CD4-positive, alpha-beta T cell (primary cell): Measurements from ENCODE around the gene TEX35. TPM values are rescaled to one million over a fixed set of nuclear protein-coding genes. Genes with fewer than 3 reads are reported as not detected.

Experiments
- ATAC-seq: fragments of 200-7000 bp; cut with Tn5 transposase; one replicate; pipeline ENCODE4 v1.10.0; 2022; ENCODE audit warnings: mild to moderate bottlenecking; ENCODE audit not compliant: poor library complexity
- CTCF ChIA-PET: fragments of 350-600 bp; sonication (Branson Sonifier 250); formaldehyde crosslinking; loops from one replicate; lab custom pipeline; 2021; ENCODE audit warnings: antibody characterized with exemption, inconsistent platforms; lab: Charles Lee
- POLR2A ChIA-PET: fragments of 350-600 bp; sonication (Branson Sonifier 250); formaldehyde crosslinking; loops from one replicate; lab custom pipeline; 2021; ENCODE audit warnings: antibody characterized with exemption, inconsistent platforms; lab: Charles Lee
- DNase-seq, 14 experiments: peaks; one replicate each; pipeline ENCODE4 v3.0.0-alpha.2; 2013 to 2020; ENCODE audit warnings: mixed read lengths in 2 of 14
- H3K27ac ChIP-seq, 2 donors: one replicate each; pipeline versions ENCODE4 v1.5.1 to v1.7.0; 2013; ENCODE audit warnings: low read length in 2 of 2, low read depth in 1 of 2, mild to moderate bottlenecking in 1 of 2
- H3K27me3 ChIP-seq, 2 experiments: 1 replicate in 1 of 2; 2 replicates in 1 of 2; pipeline versions ENCODE4 v1.6.1 to v1.7.0; 2013; ENCODE audit warnings: low read length in 2 of 2, control low read depth in 1 of 2, mild to moderate bottlenecking in 1 of 2, moderate library complexity in 1 of 2; ENCODE audit not compliant: insufficient read depth in 2 of 2, control insufficient read depth in 1 of 2
- H3K36me3 ChIP-seq: one replicate; pipeline ENCODE4 v1.6.1; 2013; ENCODE audit warnings: low read length, control low read depth; ENCODE audit not compliant: insufficient read depth
- H3K4me1 ChIP-seq: one replicate; pipeline ENCODE4 v1.6.1; 2013; ENCODE audit warnings: low read length, control low read depth; ENCODE audit not compliant: insufficient read depth
- H3K4me3 ChIP-seq: one replicate; pipeline ENCODE4 v1.5.1; 2013; ENCODE audit warnings: mild to moderate bottlenecking, low read length, moderate library complexity
- H3K9me3 ChIP-seq, 2 experiments: 1 replicate in 1 of 2; 2 replicates in 1 of 2; pipeline versions ENCODE4 v1.6.1 to v1.7.0; 2013; ENCODE audit warnings: low read length in 2 of 2, mild to moderate bottlenecking in 2 of 2, control low read depth in 1 of 2, moderate library complexity in 1 of 2; ENCODE audit not compliant: control insufficient read depth in 1 of 2, insufficient read depth in 1 of 2
- H3K27ac Mint-ChIP-seq: one replicate; pipeline ENCODE4 v1.8.0; 2020; ENCODE audit warnings: mixed read lengths
- H3K27me3 Mint-ChIP-seq: one replicate; pipeline ENCODE4 v1.8.0; 2021; ENCODE audit warnings: mixed read lengths
- H3K36me3 Mint-ChIP-seq: one replicate; pipeline ENCODE4 v1.8.0; 2021; ENCODE audit warnings: low read depth, mixed read lengths
- H3K4me1 Mint-ChIP-seq: one replicate; pipeline ENCODE4 v1.8.0; 2021; ENCODE audit warnings: low read depth, mixed read lengths
- H3K4me3 Mint-ChIP-seq: one replicate; pipeline ENCODE4 v1.8.0; 2020; ENCODE audit warnings: mild to moderate bottlenecking, mixed read lengths
- H3K9me3 Mint-ChIP-seq: one replicate; pipeline ENCODE4 v1.8.0; 2020; ENCODE audit warnings: mixed read lengths
- intact Hi-C, 2 experiments: fragments of 100-400 bp; cut with DNase I in 1 of 2; cut with micrococcal nuclease in 1 of 2; formaldehyde crosslinking; loops; one replicate each; pipeline versions ENCODE4 v1.15.1 to v1.9.0; 2023 to 2025; cut with DNase I, micrococcal nuclease
- total RNA-seq, 174 experiments: library from RNA in 2 of 174; stranded (reverse) in 2 of 174; gene quantifications; one replicate each; pipeline ENCODE4 v1.2.3 and lab custom pipeline; 2021 to 2026
- TF ChIP-seq, protein P1 (sequence below): fragments of 200-600 bp; IDR thresholded peaks from one replicate; pipeline ENCODE4 v1.8.0; 2022; ENCODE audit warnings: antibody characterized with exemption, mild to moderate bottlenecking

The TEX35 gene
- total RNA-seq, 2 experiments from 2014 or later: not detected

DNA sequence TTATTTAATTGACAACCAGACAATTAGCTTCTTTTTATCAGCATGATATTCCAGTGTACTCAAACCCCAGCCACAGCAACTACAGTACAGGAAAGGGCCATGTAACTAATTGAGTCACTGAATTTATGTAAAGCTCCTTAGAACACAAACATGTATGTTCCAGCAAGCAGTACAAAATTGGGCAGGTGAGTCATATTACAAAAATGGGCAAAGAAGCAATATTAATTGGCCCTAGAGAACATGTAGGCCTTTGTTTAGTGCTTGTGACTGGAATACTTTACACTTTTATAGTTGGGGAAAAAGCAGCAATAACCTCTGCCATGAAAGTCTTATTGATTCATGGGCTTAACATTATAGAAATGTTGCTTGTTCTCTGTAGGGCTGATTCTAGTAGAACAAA is 47.9 kb upstream of the TEX35 start:
- H3K27ac ChIP-seq: no peak overlapping the region
- no peak overlapping the region for H3K27ac Mint-ChIP-seq
- intact Hi-C loops: no loop called here
- no peak for DNase-seq
- no peaks in the 10 kb centered on the region for H3K9me3 Mint-ChIP-seq
- no peak for ATAC-seq
- H3K27me3 ChIP-seq: peaks cover 0 to 4% of the 10 kb centered on the region in 2 experiments
- H3K4me1 Mint-ChIP-seq: no peaks in the 10 kb centered on the region
- H3K4me1 ChIP-seq: no peaks in the 10 kb centered on the region
- no peak overlapping the region for H3K4me3 ChIP-seq
- ChIA-PET CTCF (interaction anchor here (1.1 kb wide), 1 partner anchor 10 kb away, joined by 3 read pairs; no protein-coding TSS in a partner anchor), POLR2A (no interaction called here)
- H3K9me3 ChIP-seq: no peaks in the 10 kb centered on the region
- TF ChIP-seq, protein P1, sequence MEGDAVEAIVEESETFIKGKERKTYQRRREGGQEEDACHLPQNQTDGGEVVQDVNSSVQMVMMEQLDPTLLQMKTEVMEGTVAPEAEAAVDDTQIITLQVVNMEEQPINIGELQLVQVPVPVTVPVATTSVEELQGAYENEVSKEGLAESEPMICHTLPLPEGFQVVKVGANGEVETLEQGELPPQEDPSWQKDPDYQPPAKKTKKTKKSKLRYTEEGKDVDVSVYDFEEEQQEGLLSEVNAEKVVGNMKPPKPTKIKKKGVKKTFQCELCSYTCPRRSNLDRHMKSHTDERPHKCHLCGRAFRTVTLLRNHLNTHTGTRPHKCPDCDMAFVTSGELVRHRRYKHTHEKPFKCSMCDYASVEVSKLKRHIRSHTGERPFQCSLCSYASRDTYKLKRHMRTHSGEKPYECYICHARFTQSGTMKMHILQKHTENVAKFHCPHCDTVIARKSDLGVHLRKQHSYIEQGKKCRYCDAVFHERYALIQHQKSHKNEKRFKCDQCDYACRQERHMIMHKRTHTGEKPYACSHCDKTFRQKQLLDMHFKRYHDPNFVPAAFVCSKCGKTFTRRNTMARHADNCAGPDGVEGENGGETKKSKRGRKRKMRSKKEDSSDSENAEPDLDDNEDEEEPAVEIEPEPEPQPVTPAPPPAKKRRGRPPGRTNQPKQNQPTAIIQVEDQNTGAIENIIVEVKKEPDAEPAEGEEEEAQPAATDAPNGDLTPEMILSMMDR: no peak
- H3K36me3 ChIP-seq: no peaks in the 10 kb centered on the region
- H3K36me3 Mint-ChIP-seq: no peaks in the 10 kb centered on the region
- peaks cover under 1% of the 10 kb centered on the region for H3K27me3 Mint-ChIP-seq
- H3K4me3 Mint-ChIP-seq: no peak overlapping the region

DNA sequence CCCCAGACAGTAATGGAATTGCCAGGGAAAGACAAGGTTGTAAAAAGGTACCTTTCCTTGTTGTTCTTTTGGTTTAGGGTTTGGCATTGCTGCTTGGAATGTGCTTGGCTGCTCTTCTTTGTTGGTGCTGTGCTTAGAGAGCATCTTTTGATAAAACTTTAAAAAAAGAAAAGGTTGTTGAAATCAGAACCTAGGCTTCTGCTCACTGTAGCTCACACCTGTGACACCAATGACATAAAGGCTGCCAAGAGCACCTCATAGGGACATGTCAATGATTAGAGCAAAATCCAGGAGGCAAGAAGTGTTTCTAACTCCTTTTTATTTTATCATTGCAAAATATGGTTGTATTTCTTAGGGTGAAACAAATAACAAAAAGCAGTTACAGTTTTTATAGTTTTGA is 45.1 kb upstream of the TEX35 start:
- H3K4me1 ChIP-seq: no peaks in the 10 kb centered on the region
- Mint-ChIP-seq H3K4me3 (no peak overlapping the region), H3K4me1 (no peaks in the 10 kb centered on the region), H3K36me3 (no peaks in the 10 kb centered on the region), H3K9me3 (no peaks in the 10 kb centered on the region), H3K27ac (no peak overlapping the region), H3K27me3 (peaks cover 17% of the 10 kb centered on the region)
- H3K9me3 ChIP-seq: no peaks in the 10 kb centered on the region
- intact Hi-C loops: no loop called here
- no peaks in the 10 kb centered on the region for H3K36me3 ChIP-seq
- ChIA-PET POLR2A (no interaction called here), CTCF (no interaction called here)
- H3K4me3 ChIP-seq: no peak overlapping the region
- DNase-seq: no peak
- TF ChIP-seq, protein P1: no peak
- H3K27ac ChIP-seq: no peak overlapping the region
- ATAC-seq: no peak
- peaks cover 0 to 4% of the 10 kb centered on the region in 2 experiments for H3K27me3 ChIP-seq

DNA sequence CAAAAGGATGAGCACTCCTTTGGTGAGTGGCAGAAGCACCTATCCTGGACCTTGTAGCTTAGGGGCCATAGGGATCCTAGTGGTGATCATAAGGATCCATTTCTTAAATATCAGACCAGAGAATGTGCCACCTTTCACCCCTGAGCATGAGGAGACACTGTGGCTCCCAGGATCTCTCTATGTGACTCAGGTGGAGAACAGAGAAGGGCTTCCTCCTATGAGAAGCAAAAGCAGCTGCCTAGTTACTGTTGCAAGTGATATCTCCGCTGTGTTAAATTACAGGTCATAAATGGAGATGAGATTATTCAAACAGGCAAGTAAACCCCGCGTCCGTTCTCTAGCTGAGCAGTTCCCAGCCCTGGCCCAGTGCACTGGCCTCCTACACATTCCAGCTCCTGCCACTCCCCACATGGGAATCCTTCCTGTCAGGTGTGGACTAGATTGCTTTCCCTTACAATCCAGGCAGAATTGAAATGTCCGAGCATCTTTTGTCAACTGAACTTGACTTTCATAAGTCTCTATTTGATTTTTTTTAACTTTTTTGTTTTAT is 42.4 kb upstream of the TEX35 start:
- H3K36me3 Mint-ChIP-seq: no peaks in the 10 kb centered on the region
- Histone ChIP-seq H3K4me3 (no peak overlapping the region), H3K27me3 (peaks cover 0 to 3% of the 10 kb centered on the region in 2 experiments), H3K36me3 (no peaks in the 10 kb centered on the region), H3K9me3 (no peaks in the 10 kb centered on the region), H3K27ac (no peak overlapping the region), H3K4me1 (no peaks in the 10 kb centered on the region)
- ChIA-PET CTCF (no interaction called here), POLR2A (no interaction called here)
- H3K27me3 Mint-ChIP-seq: peaks cover 41% of the 10 kb centered on the region
- intact Hi-C loops: no loop called here
- H3K4me3 Mint-ChIP-seq: no peak overlapping the region
- TF ChIP-seq, protein P1: no peak
- no peak overlapping the region for H3K27ac Mint-ChIP-seq
- ATAC-seq (no peak), DNase-seq (no peak)
- no peaks in the 10 kb centered on the region for H3K4me1 Mint-ChIP-seq
- no peaks in the 10 kb centered on the region for H3K9me3 Mint-ChIP-seq
